ENCODE measurements around the gene LETM1. TPM values are rescaled to one million over a fixed set of nuclear protein-coding genes. Genes with fewer than 3 reads are reported as not detected.
A peak's percentile ranks its signal among the peaks of the same experiment; 100 is the strongest.

LETM1 gene
- polyA plus RNA-seq, 12 donors: 10.6 to 22.3 (median 14.2) TPM; not detected in 1

GRCh38 chr4:1874201-1874600 is 18.2 kb upstream of the LETM1 start:
- DNase-seq: no peak

GRCh38 chr4:1873776-1874175 is 17.8 kb upstream of the LETM1 start:
- no peak for DNase-seq

- no peak for DNase-seq
These were observed 17.3 kb upstream of the LETM1 start for GRCh38 chr4:1873291-1873690.

- no peak for DNase-seq
These were observed 16.9 kb upstream of the LETM1 start for GRCh38 chr4:1872870-1873269.

GRCh38 chr4:1871471-1872021 is 15.6 kb upstream of the LETM1 start:
- DNase-seq: no peak

GRCh38 chr4:1870578-1871443 is 14.9 kb upstream of the LETM1 start, which contains the start of gene NSD2:
TSS of gene NSD2 (plus strand) at chr4:1871393. CDS start at chr4:1900655, 29,262 bp downstream.
- peak; percentile 91 for DNase-seq

GRCh38 chr4:1870328-1870577 is 14.3 kb upstream of the LETM1 start:
- peak; percentile 80 for DNase-seq

- no peak for DNase-seq
These were observed 13.8 kb upstream of the LETM1 start for GRCh38 chr4:1869530-1870327.

GRCh38 chr4:1868912-1869311 is 13.0 kb upstream of the LETM1 start:
- DNase-seq: no peak

GRCh38 chr4:1868293-1868692 is 12.3 kb upstream of the LETM1 start:
- no peak for DNase-seq

- no peak for DNase-seq
These were observed 10.3 kb upstream of the LETM1 start for GRCh38 chr4:1866189-1866661.

GRCh38 chr4:1864076-1865008 is 8.4 kb upstream of the LETM1 start:
- DNase-seq: no peak

- no peak for DNase-seq
These were observed 7.5 kb upstream of the LETM1 start for GRCh38 chr4:1863297-1864033.

GRCh38 chr4:1862961-1863296 is 7.0 kb upstream of the LETM1 start:
- DNase-seq: no peak

- DNase-seq: no peak
These were observed 6.3 kb upstream of the LETM1 start for GRCh38 chr4:1862055-1862911.

GRCh38 chr4:1859389-1859753 is 3.4 kb upstream of the LETM1 start:
- DNase-seq: no peak

- no peak for DNase-seq
These were observed 2.0 kb upstream of the LETM1 start for GRCh38 chr4:1857931-1858330.

GRCh38 chr4:1856943-1857699 is 1.2 kb upstream of the LETM1 start:
- no peak for DNase-seq

- DNase-seq: no peak
These were observed 454 bp downstream of the LETM1 start for GRCh38 chr4:1855333-1856070.
